Astrocyte of the hippocampus (primary cell): ENCODE data around the gene STARD10.
A peak's percentile ranks its signal among the peaks of the same experiment; 100 is the strongest.
"Not testable (repeated sequence)": the region's sequence is repeated elsewhere in the genome, so short reads cannot be mapped to it uniquely, and the experiment has no call there.

Source experiments
- DNase-seq: peaks from one replicate; pipeline ENCODE4 v3.0.0; 2011; ENCODE audit warnings: low read depth, low spot score

STARD10 gene

DNA sequence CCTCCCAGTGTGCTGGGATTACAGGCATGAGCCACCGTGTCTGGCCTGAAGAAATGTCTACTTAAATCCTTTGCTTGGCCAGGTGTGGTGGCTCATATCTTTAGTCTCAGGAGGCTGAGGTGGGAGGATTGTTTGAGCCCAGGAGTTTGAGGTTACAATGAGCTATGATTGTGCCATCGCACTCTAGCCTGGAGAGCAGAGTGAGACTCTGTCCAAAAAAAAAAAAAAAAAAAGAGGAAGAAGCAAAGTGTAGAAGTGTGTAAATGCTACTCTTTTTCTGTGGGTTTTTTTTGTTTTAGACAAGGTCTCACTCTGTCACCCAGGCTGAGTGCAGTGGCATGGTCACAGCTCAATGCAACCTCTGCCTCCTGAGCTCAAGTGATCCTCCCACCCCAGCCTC, 13.9 kb upstream of the STARD10 start:
- no peak for DNase-seq

DNA sequence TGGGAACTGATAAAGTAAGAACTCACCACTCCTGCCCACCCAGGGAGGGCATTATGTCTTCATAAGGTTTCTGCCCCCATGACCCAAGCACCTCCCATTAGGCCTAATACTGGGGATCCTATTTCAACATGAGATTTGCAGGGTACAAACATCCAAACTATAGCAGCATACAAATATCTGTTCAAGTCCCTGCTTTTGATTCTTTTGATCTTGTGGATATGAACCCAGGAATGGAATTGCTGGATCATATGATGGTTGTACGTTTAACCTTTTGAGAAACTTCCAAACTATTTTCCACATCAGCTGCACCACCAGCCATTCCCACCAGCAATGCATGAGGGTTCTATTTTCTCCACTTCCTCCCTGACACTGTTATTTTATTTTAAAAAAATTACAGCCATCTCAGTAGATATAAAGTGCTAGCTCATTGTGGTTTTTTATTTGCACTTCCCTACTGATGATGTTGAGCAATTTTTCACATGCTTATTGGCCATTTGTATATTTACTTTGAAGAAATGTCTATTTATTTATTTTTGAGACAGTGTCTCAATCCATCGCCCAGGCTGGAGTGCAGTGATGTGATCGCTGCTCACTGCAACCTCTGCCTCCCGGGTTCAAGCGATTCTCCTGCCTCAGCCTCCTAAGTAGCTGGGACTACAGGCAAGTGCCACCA, 13.3 kb upstream of the STARD10 start:
- DNase-seq = no peak

DNA sequence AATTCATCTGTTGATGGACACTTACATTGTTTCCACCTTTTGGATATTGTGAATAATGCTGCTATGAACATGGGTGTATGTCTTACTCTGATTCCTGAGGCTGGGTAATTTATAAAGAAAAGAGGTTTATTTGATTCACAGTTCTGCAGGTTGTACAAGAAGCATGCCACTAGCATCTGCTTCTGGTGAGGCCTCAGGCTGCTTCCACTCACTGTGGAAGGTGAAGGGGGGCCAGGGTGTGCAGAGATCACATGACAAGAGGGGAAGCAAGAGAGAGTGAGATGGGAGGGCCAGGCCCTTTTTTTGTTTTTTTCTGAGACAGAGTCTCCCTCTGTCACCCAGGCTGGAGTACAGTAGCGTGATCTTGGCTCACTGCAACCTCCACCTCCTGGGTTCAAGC, 12.5 kb upstream of the STARD10 start:
- not testable (repeated sequence) for DNase-seq

DNA sequence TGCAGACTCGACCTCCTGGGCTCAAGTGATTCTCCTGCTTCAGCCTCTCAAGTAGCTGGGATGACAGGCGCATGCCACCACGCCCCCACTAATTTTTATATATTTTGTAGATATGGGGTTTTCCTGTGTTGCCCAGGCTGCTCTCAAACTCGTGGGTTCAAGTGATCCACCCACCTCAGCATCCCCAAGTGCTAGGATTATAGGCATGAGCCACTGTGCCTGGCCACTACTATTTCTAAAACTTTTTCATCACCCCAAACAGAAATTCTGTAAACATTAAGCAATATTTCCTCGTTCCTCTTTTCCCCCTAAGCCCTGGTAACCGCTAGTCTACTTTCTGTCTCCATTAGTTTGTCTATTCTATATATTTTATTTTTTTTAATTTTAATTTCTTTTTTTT, 11.4 kb upstream of the STARD10 start:
- DNase-seq = no peak

DNA sequence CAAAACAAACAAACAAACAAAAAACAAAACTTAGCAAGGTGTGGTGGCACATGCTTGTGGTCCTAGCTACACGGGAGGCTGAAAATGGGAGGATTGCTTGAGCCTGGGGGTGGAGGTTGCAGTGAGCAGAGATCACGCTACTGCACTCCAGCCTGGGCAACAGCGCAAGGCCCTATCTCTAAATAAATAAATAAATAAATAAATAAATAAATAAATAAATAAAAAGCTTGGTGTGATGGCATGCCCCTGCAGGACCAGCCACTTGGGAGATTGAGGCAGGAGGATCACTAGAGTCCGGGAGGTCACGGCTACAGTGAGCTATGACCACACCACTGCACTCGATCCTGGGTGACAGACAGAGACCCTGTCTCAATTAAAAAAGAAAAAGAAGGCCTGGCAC, 9.0 kb upstream of the STARD10 start:
- no peak for DNase-seq

DNA sequence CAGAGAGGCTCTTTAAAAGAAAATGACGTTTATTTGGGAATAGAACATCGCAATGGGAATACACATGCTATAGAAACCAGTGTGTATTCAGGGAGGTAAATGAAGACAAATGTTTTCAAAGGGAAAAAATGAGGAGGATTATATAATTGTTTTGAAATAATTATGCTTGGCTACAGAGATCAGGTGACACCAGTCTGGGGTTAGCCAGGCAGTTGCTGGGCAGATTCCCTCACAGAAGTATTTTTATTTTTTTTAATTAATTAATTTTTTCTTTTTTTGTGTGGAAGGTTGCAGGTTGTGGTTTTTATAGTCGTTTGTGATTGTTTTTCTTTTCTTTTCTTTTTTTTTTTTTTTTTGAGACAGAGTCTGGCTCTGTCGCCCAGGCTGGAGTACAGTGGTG, 5.6 kb upstream of the STARD10 start:
- no peak for DNase-seq

DNA sequence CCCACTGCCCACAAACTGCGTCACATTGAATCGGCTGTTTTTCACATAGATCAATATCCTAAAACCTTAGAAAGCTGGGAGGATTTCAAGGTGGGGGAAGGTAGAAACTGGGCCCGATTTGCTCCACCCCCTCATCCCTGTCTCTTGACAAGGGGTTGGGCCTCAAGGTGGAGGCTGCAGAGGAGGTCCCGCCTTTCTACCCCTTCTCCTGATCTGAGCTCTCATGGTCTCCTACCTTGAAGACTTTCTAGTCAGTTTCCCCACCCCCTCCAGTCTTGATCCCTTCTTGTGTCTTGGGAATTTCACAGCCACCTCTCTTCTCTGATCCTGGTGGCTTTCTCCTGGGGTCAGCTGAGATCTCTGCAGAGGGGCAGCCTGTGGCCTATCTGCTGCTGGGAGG, 4.5 kb upstream of the STARD10 start:
- DNase-seq = no peak

DNA sequence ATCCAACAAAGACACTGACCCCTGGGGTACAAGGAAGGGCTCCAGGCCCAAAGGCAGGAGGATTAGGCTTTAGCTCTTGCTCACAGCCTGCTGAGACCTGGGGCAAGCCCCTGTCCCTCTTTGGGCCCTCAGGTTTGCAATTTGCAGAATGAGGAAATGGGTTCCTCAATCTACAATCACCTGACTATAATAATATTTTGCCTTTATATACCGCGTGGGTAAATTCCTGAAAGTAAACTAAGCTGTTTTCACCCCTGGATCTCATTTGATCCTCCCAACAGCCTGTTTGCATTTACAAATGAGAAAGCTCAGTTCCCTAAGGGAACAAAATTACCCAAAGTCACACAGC, 797 bp downstream of the STARD10 start:
- no peak for DNase-seq

DNA sequence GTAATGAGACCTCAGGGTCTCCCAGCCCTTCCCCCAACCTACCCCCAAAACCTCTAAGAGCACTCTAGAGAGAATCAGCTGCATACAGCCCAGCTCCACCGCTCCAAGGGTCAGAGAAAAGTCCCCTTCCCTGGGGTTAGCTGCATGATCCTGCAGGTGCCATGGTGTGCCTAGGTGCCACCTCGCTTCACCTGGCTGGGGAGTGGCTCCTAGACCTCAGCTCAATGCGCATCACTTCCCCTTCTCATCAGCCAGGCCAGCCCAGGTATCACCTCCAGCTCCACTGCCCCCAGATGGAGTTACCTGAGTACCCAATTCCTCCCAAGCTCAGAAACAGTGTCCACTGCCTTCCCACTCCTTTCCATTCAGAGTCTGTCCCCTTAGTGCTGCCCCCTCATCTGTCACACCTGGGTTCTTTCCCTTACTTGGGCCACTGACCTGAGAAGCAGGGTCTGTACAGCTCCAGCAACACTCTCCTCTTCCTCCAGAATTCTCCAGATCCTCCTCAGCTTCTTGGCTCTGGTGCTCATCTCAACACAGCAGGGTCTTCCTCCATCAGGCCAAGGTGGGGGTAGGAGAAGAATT, 1.3 kb downstream of the STARD10 start:
- no peak for DNase-seq

DNA sequence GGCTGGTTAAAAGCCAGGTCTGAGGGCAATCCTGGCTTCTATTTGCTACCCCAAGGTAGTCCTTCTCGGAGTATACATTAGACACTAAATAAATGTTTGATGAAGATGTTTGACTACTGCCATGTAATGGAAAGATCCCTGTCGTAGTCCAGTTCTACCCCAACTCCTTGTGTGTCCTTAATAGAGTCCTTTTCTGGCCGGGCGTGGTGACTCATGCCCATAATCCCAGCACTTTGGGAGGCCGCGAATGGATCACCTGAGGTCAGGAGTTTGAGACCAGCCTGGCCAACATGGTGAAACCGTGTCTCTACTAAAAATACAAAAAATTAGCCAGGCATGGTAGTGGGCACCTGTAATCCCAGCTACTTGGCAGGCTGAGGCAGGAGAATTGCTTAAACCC, 2.6 kb downstream of the STARD10 start:
- DNase-seq = not testable (repeated sequence)

DNA sequence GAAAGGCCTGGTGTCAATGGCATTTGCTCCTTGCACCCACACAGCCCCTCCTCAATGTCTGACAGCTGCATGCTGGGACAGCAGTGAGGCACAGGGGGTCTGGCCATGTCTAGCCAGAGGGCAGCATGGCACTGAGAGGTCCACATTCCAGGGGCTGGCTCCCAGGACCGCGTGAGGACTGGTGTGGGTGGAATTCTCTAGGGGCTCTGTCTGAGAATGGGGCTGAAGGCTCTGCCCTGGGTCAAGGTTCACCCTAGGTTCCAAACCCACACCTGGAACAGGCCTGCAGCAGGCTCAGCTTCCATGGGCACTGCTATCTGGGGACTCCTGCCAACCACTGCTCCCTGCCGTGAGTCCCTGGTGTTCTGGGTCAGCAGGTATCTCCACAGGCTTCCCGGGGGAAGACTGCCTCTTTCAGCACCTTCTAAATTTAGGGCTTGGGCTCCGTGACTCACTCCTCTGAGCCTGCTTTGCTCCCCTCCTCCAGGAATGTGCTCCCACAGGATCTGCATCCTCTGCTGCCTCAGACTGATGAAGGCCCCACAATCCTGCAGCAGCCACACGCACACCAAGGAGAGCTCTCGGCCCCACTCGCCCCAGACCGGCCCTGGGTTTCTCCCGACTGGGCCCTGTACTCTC, 4.2 kb downstream of the STARD10 start:
- peak; percentile 39 for DNase-seq

DNA sequence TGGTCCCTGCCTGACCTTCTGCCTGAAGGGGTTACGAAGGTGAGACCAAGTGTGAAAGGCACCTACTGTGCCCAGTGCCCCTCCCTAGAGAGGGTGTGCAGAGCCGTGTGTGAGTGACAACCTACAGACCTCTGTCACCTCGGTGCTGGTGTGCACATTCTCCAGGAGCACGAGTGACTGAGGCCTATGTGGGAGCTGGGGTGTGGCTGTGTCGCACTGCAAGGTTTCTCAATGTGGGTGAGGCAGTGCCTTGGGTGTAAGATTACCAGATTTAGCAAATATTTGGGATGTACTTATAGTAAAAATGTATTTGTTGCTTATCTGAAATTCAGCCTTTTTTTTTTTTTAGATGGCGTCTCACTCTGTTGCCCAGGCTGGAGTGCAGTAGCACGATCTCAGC, 5.6 kb downstream of the STARD10 start:
- no peak for DNase-seq

DNA sequence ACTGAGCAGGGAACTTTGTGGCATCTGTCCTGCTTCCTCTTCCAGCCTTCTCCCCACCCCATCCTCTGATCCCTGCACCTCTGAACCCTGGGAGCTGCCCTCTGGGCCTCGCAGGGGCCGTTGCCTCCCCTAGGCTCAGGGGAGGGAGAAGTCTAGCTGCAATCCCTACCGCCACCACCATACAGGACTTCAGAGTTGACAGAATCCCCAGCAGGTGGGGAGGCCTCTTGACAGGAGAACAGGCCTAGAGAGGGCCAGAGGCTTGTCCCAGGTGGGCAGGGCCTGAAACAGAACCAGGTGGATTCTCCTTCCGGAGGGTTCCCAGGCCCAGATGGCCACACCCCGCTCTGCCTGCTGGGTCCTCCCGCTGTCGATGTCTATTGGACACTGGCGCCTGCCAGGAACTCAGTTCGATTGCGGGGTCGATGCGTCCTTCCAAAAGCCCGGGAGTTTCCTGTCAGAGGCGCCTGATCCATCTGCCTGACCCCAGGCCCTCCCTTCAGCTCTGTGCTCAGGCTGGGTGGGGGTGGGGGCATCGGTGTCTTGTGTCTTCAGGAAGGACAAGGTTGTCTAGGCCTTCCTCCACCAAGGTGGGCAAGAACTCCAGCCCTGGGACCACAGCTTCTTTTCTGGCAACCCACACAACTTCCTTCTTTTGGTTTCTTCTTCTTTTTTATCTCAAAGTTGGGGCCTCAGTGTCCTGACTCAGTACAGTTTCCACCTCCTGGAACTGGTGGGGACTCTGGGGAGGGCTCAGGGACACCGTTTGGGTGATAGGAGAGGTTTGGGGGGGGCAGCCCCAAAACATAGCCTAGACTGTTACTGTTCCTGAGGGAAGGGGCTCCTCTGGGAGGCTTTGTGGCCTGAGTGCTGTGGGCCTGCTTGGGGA, 6.4 kb downstream of the STARD10 start:
- no peak for DNase-seq

DNA sequence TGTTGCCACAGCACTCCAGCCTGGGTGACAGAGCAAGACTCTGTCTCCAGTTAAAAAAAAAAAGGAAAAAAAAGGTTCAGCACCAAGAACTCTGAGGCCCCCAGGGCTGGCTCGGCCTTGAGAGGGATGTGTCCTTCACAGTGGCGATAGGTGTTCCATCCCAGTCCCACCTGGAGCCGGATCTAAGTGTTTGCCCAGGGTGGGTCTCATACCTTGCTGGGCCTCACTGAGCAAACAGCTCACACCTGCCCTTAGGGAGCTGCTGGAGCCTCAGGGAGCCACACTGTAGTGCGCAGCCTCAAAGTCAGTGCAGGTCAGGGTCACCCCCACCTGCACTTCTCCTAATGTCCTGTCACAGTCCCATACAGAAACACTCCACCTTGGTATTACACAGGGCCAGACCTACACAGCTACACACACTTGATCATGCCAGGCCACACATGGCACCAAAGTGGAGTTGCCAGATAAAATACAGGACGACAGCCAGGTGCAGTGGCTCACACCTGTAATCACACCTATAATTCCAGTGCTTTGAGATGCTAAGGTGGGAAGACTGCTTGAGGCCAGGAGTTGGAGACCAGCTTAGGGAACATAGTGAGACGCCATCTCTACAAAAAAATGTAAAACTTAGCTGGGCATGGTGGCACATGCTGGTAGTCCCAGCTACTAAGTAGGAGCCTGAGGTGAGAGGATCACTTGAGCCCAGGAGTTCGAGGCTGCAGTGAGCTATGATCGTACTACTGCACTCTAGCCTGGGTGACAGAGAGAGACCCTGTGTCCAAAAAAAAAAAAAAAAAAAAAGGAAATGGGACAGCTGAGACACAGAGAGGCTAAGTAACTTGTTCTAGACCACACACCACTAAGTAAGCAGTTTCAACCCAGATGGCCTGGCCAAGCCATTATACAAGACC, 7.3 kb downstream of the STARD10 start:
- DNase-seq = no peak

DNA sequence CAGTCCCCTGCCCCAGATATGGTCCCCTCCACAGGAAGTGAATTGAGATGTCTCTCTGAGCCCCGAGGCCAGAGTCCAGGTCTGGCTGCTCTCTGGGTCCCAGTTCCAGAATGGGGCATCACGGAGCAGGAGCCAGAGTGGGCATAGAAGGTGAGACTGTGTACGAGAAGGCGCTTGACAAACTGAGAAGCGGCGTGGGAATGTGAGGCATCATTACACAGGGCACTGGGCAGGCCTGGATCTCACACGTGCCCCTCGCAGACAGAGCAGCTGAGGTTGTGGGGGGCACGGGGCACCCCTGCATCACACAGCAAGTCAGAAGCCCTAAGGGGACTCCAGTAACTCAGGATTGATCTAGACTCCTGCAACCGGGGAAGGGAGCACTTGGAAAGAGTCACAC, 9.2 kb downstream of the STARD10 start:
- DNase-seq = no peak

DNA sequence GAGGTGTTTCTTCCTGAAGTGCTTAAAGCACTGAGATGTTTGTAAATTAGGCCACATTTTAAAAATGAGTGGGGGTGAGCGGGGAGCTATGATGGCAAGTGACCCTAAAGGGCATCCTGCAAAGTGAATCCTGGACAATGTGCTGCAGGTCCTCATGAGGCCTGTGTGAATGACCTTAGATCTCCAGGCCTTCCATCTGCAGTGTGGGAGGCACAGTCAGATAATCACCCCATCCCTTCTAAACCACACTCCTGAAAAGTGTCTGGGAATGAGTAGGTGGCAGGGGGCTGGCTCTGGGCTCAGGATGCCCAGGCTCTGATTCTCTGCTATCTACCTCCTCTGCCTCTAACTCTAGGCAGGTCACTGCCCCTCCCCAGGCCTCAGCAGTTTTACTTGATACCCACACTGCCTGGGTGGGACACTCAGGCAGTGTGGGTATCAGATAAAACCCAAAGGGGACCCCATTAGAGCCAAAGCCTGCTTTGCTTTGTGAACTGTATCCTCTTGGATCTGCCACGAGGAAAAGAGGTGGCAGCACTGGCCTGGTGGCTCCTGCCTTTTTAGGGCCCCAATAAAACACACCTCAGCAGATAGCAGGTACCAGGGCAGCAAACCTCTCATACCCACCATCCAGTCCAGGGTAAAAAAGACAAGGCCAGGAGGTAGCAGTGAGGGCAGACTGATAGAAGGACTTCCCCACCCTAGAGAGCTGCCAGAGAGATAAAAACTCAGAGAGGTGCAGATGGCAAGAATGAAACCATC, 10.5 kb downstream of the STARD10 start:
- DNase-seq = no peak

DNA sequence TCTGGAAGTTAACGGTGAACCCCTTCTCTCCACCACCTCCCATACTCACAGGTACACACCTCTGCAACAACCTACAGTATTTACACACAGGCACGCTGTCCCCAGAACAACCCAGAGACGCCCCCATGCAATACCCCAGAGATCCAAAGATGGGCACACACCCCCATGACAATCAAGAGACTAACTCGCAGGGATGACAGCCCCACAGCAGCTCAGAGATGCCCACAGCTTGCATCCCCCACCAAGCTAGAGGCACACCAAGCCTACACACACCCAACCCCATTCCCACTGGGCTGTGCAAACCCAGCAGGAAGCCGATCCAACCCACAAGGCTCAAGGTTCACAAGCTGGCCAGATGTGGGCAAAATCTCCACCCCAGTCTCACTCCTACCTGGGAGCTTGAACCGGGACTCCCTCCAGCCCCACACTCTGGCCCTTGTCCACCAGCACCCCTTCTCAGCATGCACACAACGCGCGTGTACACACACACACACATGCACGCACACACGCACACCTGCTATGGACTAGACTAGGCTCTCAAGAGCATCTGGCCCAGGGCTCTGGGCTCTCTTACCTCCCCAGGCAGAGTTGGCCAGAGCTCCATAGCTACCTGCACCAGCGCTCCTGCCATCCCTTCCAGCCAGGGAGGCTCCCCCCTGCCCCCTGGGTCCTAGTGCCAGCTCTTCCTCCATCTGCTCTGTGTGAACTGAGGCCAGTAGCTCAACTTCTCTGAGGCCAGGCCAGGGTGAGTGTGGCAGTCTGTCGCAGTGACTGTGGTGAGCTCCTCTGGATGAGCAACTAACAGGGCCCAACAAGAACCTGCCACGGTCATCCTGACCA, 11.5 kb downstream of the STARD10 start:
- DNase-seq = no peak

DNA sequence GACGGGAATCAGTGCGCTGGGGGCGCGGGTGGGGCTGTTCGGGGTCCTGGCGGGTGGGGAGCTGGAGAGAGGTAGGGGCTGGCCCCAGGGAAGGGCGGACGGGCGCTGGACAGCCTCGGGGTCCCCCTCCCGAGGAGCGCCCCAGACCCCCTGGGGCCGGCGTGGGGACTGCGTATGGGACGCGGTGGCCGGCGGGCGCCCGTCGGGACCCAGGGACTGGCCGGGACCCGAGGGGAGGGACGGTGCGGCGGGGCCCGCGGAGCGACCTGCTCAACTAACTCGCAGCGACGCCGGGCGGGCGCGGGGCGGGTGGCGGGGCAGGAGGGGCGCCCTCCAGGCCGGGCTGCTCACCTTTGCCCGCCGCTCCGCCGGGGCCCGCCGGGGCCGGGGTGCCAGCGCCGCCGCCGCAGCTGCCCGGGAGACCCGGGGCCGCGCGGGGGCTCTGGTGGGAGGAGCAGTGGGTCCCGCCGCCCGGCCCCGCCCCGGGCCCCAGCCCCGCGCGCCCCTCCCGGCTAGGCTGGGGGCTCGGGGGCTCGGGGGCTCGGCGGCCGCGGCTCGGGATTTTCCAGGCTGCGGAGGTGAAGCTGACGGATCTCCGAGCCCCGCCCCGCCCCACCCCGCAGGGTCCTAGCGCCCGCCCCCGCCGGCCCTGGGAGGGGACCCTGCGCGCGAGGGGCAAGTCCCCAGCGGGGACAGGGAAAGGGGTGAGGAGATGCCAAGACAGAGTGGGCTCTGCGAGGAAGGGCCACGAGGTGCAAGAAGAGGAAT, 12.3 kb downstream of the STARD10 start:
- peak; percentile 60 for DNase-seq

DNA sequence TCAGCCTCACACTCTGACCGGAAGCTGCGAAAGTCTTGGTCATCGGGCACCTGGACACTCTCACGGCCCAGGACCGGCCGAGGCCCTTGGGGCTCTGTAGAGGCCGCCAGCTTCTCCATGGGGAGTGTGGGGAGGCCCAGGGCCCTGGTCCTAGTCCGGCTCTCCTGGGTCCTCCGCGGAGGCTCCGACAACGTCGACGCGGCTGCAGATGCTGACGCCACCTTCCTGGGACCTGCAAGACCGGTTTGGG, 12.9 kb downstream of the STARD10 start:
- no peak for DNase-seq
